Mammary epithelial cell (primary cell): Measurements from ENCODE around the gene PLB1.

Experiments
- EZH2 ChIP-seq: IDR thresholded peaks from 2 replicates; pipeline ENCODE4 v1.6.1; 2012; ENCODE audit warnings: low read length, inconsistent platforms, borderline replicate concordance
- TF ChIP-seq, protein P1 (sequence below), 2 donors: IDR thresholded peaks in 1 of 2; conservative IDR thresholded peaks in 1 of 2; 2 replicates each; pipeline ENCODE4 v1.5.1; 2011 to 2012; ENCODE audit warnings: inconsistent platforms in 2 of 2, low read length in 2 of 2, mild to moderate bottlenecking in 2 of 2, control low read depth in 1 of 2, low read depth in 1 of 2; ENCODE audit not compliant: insufficient read depth in 1 of 2; ENCODE audit errors: extremely low read depth in 1 of 2

- TF ChIP-seq EZH2, result no peak
- TF ChIP-seq, protein P1, sequence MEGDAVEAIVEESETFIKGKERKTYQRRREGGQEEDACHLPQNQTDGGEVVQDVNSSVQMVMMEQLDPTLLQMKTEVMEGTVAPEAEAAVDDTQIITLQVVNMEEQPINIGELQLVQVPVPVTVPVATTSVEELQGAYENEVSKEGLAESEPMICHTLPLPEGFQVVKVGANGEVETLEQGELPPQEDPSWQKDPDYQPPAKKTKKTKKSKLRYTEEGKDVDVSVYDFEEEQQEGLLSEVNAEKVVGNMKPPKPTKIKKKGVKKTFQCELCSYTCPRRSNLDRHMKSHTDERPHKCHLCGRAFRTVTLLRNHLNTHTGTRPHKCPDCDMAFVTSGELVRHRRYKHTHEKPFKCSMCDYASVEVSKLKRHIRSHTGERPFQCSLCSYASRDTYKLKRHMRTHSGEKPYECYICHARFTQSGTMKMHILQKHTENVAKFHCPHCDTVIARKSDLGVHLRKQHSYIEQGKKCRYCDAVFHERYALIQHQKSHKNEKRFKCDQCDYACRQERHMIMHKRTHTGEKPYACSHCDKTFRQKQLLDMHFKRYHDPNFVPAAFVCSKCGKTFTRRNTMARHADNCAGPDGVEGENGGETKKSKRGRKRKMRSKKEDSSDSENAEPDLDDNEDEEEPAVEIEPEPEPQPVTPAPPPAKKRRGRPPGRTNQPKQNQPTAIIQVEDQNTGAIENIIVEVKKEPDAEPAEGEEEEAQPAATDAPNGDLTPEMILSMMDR (conservative IDR thresholded peaks at IDR 0.05 in 1 of 2, IDR thresholded peaks at IDR 0.05 in 1 of 2; ENCODE audit: extremely low read depth in 1 of 2, insufficient read depth in 1 of 2, low read depth in 1 of 2, low read length in 2 of 2), result no peak
Observed at GRCh38 chr2:28684142-28684858, 188.4 kb downstream of the PLB1 start.
